Hepatocyte (in vitro differentiated cells): Measurements from ENCODE around the gene NFATC4. TPM values are rescaled to one million over a fixed set of nuclear protein-coding genes. Genes with fewer than 3 reads are reported as not detected.

ENCODE experiments used
- DNase-seq: peaks from one replicate; pipeline ENCODE4 v3.0.0-alpha.2; 2016; ENCODE audit warnings: low spot score
- H2AFZ ChIP-seq: fragments of 200-600 bp; sonication (generic); 2 replicates; pipeline ENCODE4 v1.6.0; 2016; ENCODE audit warnings: antibody characterized with exemption, mild to moderate bottlenecking
- H3K27ac ChIP-seq: fragments of 200-600 bp; sonication (generic); 2 replicates; pipeline ENCODE4 v1.5.1; 2016; ENCODE audit warnings: mild to moderate bottlenecking
- H3K27me3 ChIP-seq: fragments of 200-600 bp; sonication (generic); 2 replicates; pipeline ENCODE4 v1.6.1; 2016
- H3K36me3 ChIP-seq: fragments of 200-600 bp; sonication (generic); replicated peaks from 2 replicates; pipeline ENCODE4 v1.5.1; 2016; ENCODE audit warnings: low read depth; ENCODE audit not compliant: insufficient read depth
- H3K4me1 ChIP-seq: fragments of 200-600 bp; sonication (generic); 2 replicates; pipeline ENCODE4 v1.5.1; 2016; ENCODE audit warnings: mild to moderate bottlenecking, moderate library complexity; ENCODE audit not compliant: insufficient read depth
- H3K4me2 ChIP-seq: fragments of 200-600 bp; sonication (generic); 2 replicates; pipeline ENCODE4 v1.6.0; 2016
- H3K4me3 ChIP-seq: fragments of 200-600 bp; sonication (generic); 2 replicates; pipeline ENCODE4 v1.5.1; 2016; ENCODE audit warnings: mild to moderate bottlenecking
- H3K79me2 ChIP-seq: fragments of 200-600 bp; sonication (generic); 2 replicates; pipeline ENCODE4 v1.6.0; 2017; ENCODE audit warnings: mild to moderate bottlenecking
- H3K9me2 ChIP-seq: fragments of 200-600 bp; sonication (generic); replicated peaks from 2 replicates; pipeline ENCODE4 v1.6.0; 2017; ENCODE audit warnings: mild to moderate bottlenecking; ENCODE audit not compliant: insufficient read depth
- H3K9me3 ChIP-seq: fragments of 200-600 bp; sonication (generic); 2 replicates; pipeline ENCODE4 v1.5.1; 2016; ENCODE audit warnings: low read depth, mild to moderate bottlenecking
- H4K20me1 ChIP-seq: fragments of 200-600 bp; sonication (generic); 2 replicates; pipeline ENCODE4 v1.6.0; 2016; ENCODE audit warnings: mild to moderate bottlenecking; ENCODE audit not compliant: insufficient read depth, poor library complexity, severe bottlenecking
- EZH2 ChIP-seq: fragments of 200-600 bp; sonication (generic); IDR thresholded peaks from 2 replicates; pipeline ENCODE4 v1.6.1; 2016; ENCODE audit warnings: antibody characterized with exemption, mild to moderate bottlenecking, borderline replicate concordance
- EZH2phosphoT487 ChIP-seq: fragments of 200-600 bp; sonication (generic); IDR thresholded peaks from one replicate; pipeline ENCODE4 v1.6.1; 2018; ENCODE audit warnings: antibody characterized with exemption, mild to moderate bottlenecking, low read depth, moderate library complexity; ENCODE audit not compliant: unreplicated experiment, severe bottlenecking
- WGBS: methylation state at CpG from one replicate; pipeline ENCODE4 v1.1.6; 2016; ENCODE audit warnings: low lambda C conversion rate; ENCODE audit errors: missing lambda C conversion rate; 5-methylcytosine and 5-hydroxymethylcytosine counted together
- polyA plus RNA-seq: library from polyadenylated mRNA; unstranded; fragments of >200 nt; fragmentation: Nextera tagmentation; extraction: Ambion mirVana; gene quantifications from 2 replicates; pipeline ENCODE4 v1.2.1, GENCODE V29; 2016
- total RNA-seq: library from RNA; depleted of rRNA; stranded (reverse); fragments of >200 nt; gene quantifications from 2 replicates; pipeline ENCODE4 v1.2.3, GENCODE V29; 2014
- TF ChIP-seq, protein P1 (sequence below): fragments of 200-600 bp; sonication (generic); IDR thresholded peaks from 2 replicates; pipeline ENCODE4 v1.5.1; 2016; ENCODE audit warnings: antibody characterized with exemption, mild to moderate bottlenecking; ENCODE audit not compliant: poor library complexity

NFATC4 gene
- total and polyA plus RNA-seq, 2 experiments from 2014 or later = 37.8 to 68.8 TPM

DNA sequence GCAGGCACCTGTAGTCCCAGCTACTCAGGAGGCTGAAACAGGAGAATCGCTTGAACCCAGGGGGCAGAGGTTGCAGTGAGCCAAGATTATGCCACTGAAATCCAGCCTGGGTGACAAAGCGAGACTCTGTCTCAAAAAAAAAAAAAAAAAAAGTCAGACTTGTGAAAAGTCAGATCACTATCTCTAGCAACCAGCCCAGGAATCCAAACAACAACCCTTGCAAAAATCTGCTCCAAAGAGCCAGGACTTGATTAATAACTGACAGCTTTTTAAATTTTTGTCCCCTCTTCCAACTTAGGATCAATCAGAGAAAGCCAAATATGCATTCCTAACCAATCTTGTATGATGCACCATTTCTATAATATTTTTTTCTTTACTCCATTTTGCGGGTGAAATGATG lies 7.7 kb upstream of the NFATC4 start:
- TF ChIP-seq EZH2phosphoT487 (no peak), EZH2 (no peak)
- TF ChIP-seq, protein P1, sequence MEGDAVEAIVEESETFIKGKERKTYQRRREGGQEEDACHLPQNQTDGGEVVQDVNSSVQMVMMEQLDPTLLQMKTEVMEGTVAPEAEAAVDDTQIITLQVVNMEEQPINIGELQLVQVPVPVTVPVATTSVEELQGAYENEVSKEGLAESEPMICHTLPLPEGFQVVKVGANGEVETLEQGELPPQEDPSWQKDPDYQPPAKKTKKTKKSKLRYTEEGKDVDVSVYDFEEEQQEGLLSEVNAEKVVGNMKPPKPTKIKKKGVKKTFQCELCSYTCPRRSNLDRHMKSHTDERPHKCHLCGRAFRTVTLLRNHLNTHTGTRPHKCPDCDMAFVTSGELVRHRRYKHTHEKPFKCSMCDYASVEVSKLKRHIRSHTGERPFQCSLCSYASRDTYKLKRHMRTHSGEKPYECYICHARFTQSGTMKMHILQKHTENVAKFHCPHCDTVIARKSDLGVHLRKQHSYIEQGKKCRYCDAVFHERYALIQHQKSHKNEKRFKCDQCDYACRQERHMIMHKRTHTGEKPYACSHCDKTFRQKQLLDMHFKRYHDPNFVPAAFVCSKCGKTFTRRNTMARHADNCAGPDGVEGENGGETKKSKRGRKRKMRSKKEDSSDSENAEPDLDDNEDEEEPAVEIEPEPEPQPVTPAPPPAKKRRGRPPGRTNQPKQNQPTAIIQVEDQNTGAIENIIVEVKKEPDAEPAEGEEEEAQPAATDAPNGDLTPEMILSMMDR = no peak
- Histone ChIP-seq H4K20me1 (no peaks in the 10 kb centered on the region), H3K36me3 (no peaks in the 10 kb centered on the region), H2AFZ (no peak overlapping the region), H3K4me1 (peaks cover 5% of the 10 kb centered on the region), H3K27me3 (no peaks in the 10 kb centered on the region), H3K4me2 (no peak overlapping the region), H3K27ac (no peak overlapping the region), H3K4me3 (no peak overlapping the region), H3K9me2 (no peaks in the 10 kb centered on the region), H3K79me2 (no peaks in the 10 kb centered on the region), H3K9me3 (no peaks in the 10 kb centered on the region)
- 89% methylated on average over 3 of the region's 3 CpGs for WGBS
- DNase-seq = no peak

DNA sequence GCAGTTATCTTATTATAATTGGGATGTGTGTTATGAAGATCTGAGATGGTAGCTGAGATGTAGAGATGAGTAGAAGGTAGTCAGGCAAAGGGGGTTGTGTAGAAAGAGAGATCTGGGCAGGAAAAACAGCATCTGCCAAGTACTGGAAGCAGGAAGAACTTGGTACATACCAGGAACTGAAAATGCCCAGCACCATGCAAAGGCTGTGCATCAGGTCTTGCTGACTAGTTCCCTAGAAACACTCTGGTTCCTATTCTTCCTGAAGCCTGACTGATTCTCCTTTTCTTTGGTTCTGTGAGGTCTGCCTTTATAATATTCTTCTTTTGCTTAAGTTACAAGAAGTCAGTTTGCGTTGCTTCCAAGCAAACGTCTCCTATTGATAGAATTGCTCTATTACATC lies 6.7 kb upstream of the NFATC4 start:
- WGBS = 79% methylated on average over 2 of the region's 2 CpGs
- no peaks in the 10 kb centered on the region for H3K9me2 ChIP-seq

DNA sequence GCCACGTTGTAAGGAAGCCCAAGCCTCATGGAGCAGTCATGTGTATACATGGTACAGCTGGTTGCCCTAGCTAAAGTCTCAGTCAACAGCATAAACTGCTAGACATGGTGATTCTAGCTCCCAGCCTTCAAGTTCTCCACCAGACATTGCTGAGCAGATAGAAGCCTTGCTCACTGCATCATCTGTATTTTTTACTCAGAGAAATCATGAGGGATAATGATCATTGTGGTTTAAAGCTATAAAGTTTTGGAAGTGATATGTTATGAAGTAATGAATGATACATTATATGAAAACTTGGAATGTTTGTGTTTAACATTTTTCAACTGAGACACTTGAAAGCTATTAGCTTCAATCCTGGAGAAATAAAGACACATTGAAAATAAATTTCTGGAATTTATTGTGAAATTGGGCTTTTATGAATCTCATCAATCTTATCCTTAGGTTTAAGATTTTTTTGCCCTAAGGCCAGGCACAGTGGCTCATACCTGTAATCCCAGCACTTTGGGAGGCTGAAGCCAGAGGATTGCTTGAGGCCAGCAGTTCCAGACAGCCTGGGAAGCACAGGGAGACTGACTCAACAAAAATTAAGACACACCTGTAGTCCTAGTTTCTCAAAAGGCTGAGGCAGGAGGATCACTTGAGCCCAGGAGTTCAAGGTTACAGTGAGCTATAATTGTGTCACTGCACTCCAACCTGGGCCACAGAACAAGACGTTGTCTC lies 5.6 kb upstream of the NFATC4 start:
- H3K9me3 ChIP-seq = no peaks in the 10 kb centered on the region
- WGBS = 41% methylated on average over 2 of the region's 2 CpGs
- no peak overlapping the region for H2AFZ ChIP-seq
- H3K4me2 ChIP-seq = no peak overlapping the region
- no peaks in the 10 kb centered on the region for H3K79me2 ChIP-seq
- H3K9me2 ChIP-seq = no peaks in the 10 kb centered on the region
- no peaks in the 10 kb centered on the region for H3K27me3 ChIP-seq
- no peak overlapping the region for H3K27ac ChIP-seq
- peaks cover 7% of the 10 kb centered on the region for H3K4me1 ChIP-seq
- H3K4me3 ChIP-seq = no peak overlapping the region
- H3K36me3 ChIP-seq = no peaks in the 10 kb centered on the region
- no peak for DNase-seq
- no peak for TF ChIP-seq EZH2
- TF ChIP-seq, protein P1 = no peak
- TF ChIP-seq EZH2phosphoT487 = no peak
- H4K20me1 ChIP-seq = no peaks in the 10 kb centered on the region

More for the DNA sequence above, 6.7 kb upstream of the NFATC4 start:
- Histone ChIP-seq H2AFZ (no peak overlapping the region), H3K4me1 (peaks cover 7% of the 10 kb centered on the region), H3K27ac (no peak overlapping the region), H3K27me3 (no peaks in the 10 kb centered on the region), H3K36me3 (no peaks in the 10 kb centered on the region), H3K79me2 (no peaks in the 10 kb centered on the region), H3K4me3 (no peak overlapping the region), H3K9me3 (no peaks in the 10 kb centered on the region), H3K4me2 (no peak overlapping the region), H4K20me1 (no peaks in the 10 kb centered on the region)
- DNase-seq = no peak
- TF ChIP-seq EZH2 (no peak), EZH2phosphoT487 (no peak)
- TF ChIP-seq, protein P1 = no peak

DNA sequence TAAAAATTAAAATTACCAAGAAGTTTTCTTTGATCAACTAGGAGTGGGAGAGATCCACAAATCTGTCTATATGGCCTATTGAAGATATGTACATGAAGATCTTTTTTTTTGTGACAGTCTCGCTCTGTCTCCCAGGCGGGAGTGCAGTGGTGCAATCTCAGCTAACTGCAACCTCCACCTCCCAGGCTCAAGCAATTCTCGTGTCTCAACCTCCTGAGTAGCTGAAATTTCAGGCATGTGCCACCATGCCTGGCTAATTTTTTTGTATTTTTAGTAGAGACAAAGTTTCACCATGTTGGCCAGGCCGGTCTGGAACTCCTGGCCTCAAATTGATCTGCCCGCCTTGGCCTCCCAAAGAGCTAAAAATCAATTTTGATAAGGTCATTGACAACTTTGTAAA lies 4.6 kb upstream of the NFATC4 start:
- Histone ChIP-seq H3K4me3 (no peak overlapping the region), H2AFZ (no peak overlapping the region), H3K4me2 (no peak overlapping the region), H3K27me3 (no peaks in the 10 kb centered on the region), H3K4me1 (peaks cover 7% of the 10 kb centered on the region), H3K27ac (no peak overlapping the region), H3K9me2 (no peaks in the 10 kb centered on the region), H3K9me3 (no peaks in the 10 kb centered on the region), H4K20me1 (no peaks in the 10 kb centered on the region), H3K36me3 (no peaks in the 10 kb centered on the region), H3K79me2 (peaks cover 3% of the 10 kb centered on the region)
- TF ChIP-seq EZH2 = no peak
- TF ChIP-seq EZH2phosphoT487 = no peak
- TF ChIP-seq, protein P1 = no peak
- 81% methylated on average over 5 of the region's 5 CpGs for WGBS
- DNase-seq = no peak
